Right atrium auricular region (tissue), 2 donors: Measurements from ENCODE around the gene WDR54. TPM values are rescaled to one million over a fixed set of nuclear protein-coding genes. Genes with fewer than 3 reads are reported as not detected.
"Not testable (repeated sequence)": the region's sequence is repeated elsewhere in the genome, so short reads cannot be mapped to it uniquely, and the experiment has no call there.

Experiments used
- DNase-seq: peaks from one replicate; pipeline ENCODE4 v3.0.0-alpha.2; 2019; ENCODE audit warnings: low spot score
- H3K27ac ChIP-seq, 2 donors: fragments of 200-600 bp; sonication (generic); 1 replicate in 1 of 2; 2 replicates in 1 of 2; pipeline ENCODE4 v1.5.1; 2016 to 2019
- H3K27me3 ChIP-seq, 2 donors: fragments of 200-600 bp; sonication (generic); one replicate each; pipeline versions ENCODE4 v1.5.1 to v1.6.0; 2017 to 2019
- H3K36me3 ChIP-seq: fragments of 200-600 bp; sonication (generic); one replicate; pipeline ENCODE4 v1.5.1; 2016
- H3K4me1 ChIP-seq, 2 donors: fragments of 200-600 bp; sonication (generic); one replicate each; pipeline versions ENCODE4 v1.5.1 to v1.6.0; 2017 to 2019
- H3K4me3 ChIP-seq, 2 donors: fragments of 200-600 bp; sonication (generic); 1 replicate in 1 of 2; 2 replicates in 1 of 2; pipeline ENCODE4 v1.5.1; 2017 to 2019; ENCODE audit warnings: mild to moderate bottlenecking in 1 of 2, moderate library complexity in 1 of 2
- H3K9me3 ChIP-seq, 2 donors: fragments of 200-600 bp; sonication (generic); one replicate each; pipeline ENCODE4 v1.5.1; 2019
- CTCF ChIP-seq, 2 donors: fragments of 200-600 bp; sonication (generic); IDR thresholded peaks; one replicate each; pipeline ENCODE4 v1.5.1; 2019; ENCODE audit warnings: antibody characterized with exemption in 2 of 2
- total RNA-seq, 2 donors: library from RNA; depleted of rRNA; stranded (reverse); fragments of >200 nt; gene quantifications; one replicate each; pipeline ENCODE4 v1.1.0, GENCODE V29; 2016

Gene WDR54
- total RNA-seq, 2 donors from 2014 or later = 0.67 to 7.5 TPM

GRCh38 chr2:74461187-74462053 is 39.9 kb downstream of the WDR54 start:
- TF ChIP-seq CTCF (IDR thresholded peaks at IDR 0.05) = no peak
- Histone ChIP-seq H3K4me3 (no peak overlapping the region), H3K27ac (no peak overlapping the region), H3K27me3 (no peaks in the 10 kb centered on the region), H3K36me3 (peaks cover 19% of the 10 kb centered on the region), H3K4me1 (peaks cover 0 to 40% of the 10 kb centered on the region in 2 donors), H3K9me3 (no peaks in the 10 kb centered on the region)
- no peak for DNase-seq

GRCh38 chr2:74462054-74462785 is 40.7 kb downstream of the WDR54 start:
- Histone ChIP-seq H3K9me3 (no peaks in the 10 kb centered on the region), H3K4me3 (no peak overlapping the region), H3K27ac (no peak overlapping the region), H3K36me3 (peaks cover 19% of the 10 kb centered on the region), H3K4me1 (peaks cover 0 to 32% of the 10 kb centered on the region in 2 donors), H3K27me3 (no peaks in the 10 kb centered on the region)
- no peak for DNase-seq
- no peak for TF ChIP-seq CTCF (IDR thresholded peaks at IDR 0.05)

GRCh38 chr2:74462786-74463105 is 41.2 kb downstream of the WDR54 start:
- Histone ChIP-seq H3K27ac (no peak overlapping the region), H3K9me3 (no peaks in the 10 kb centered on the region), H3K4me3 (no peak overlapping the region), H3K27me3 (no peaks in the 10 kb centered on the region), H3K36me3 (peaks cover 19% of the 10 kb centered on the region), H3K4me1 (peaks cover 0 to 28% of the 10 kb centered on the region in 2 donors)
- DNase-seq = no peak
- TF ChIP-seq CTCF (IDR thresholded peaks at IDR 0.05) = no peak

GRCh38 chr2:74464406-74464805 is 42.9 kb downstream of the WDR54 start:
- TF ChIP-seq CTCF (IDR thresholded peaks at IDR 0.05) = no peak
- DNase-seq = no peak
- peak overlapping the region; percentile 84 to 86 for H3K27ac ChIP-seq

GRCh38 chr2:74470742-74471141 is 49.2 kb downstream of the WDR54 start:
- H3K4me3 ChIP-seq, DNase-seq, H3K27me3 ChIP-seq, H3K9me3 ChIP-seq, H3K27ac ChIP-seq: not testable (repeated sequence)
- H3K4me1 ChIP-seq = peaks cover 0 to 24% of the 10 kb centered on the region in 2 donors
- peaks cover 15% of the 10 kb centered on the region for H3K36me3 ChIP-seq

More at GRCh38 chr2:74464406-74464805, 42.9 kb downstream of the WDR54 start:
- Histone ChIP-seq H3K36me3 (peaks cover 19% of the 10 kb centered on the region), H3K4me3 (peak overlapping the region; percentile 93 to 94), H3K9me3 (no peaks in the 10 kb centered on the region), H3K4me1 (peaks cover 0 to 18% of the 10 kb centered on the region in 2 donors), H3K27me3 (no peaks in the 10 kb centered on the region)

GRCh38 chr2:74471332-74472065 is 50.0 kb downstream of the WDR54 start:
- H3K4me1 ChIP-seq = peaks cover 0 to 20% of the 10 kb centered on the region in 2 donors
- no peak for TF ChIP-seq CTCF (IDR thresholded peaks at IDR 0.05)
- peak overlapping the region; percentile 79 to 90 for H3K27ac ChIP-seq
- DNase-seq = no peak
- H3K9me3 ChIP-seq = no peaks in the 10 kb centered on the region
- H3K36me3 ChIP-seq = peaks cover 15% of the 10 kb centered on the region
- H3K4me3 ChIP-seq = peak overlapping the region; percentile 66 to 68
- no peaks in the 10 kb centered on the region for H3K27me3 ChIP-seq
